K562 (cell line): ENCODE measurements around the gene HELLS. TPM values are rescaled to one million over a fixed set of nuclear protein-coding genes. Genes with fewer than 3 reads are reported as not detected.

Source experiments
- ATAC-seq: fragments of 200-7000 bp; cut with Tn5 transposase; 3 replicates; pipeline ENCODE4 v1.9.1; 2020; ENCODE audit warnings: moderate library complexity
- BruUV-seq: library from RNA; stranded (reverse); fragments of 400-500 nt; replicated peaks from 2 replicates; lab custom pipeline; 2021; lab: Mats Ljungman, UMichigan
- CTCF ChIA-PET: fragments of 300-600 bp; formaldehyde crosslinking; extraction: SDS; loops from one replicate; lab custom pipeline; 2021; ENCODE audit warnings: low intra/inter-chr PET ratio; lab: Yijun Ruan, JAX
- POLR2A ChIA-PET: fragments of 300-600, 350-650 bp; sonication (Branson Sonifier 250); formaldehyde crosslinking; extraction: SDS; loops from one replicate; lab custom pipeline; 2021; ENCODE audit warnings: antibody characterized with exemption, inconsistent platforms; lab: Yijun Ruan, JAX
- DNase-seq, 4 experiments: peaks; one replicate each; pipeline versions ENCODE4 v3.0.0 to v3.0.0-alpha.2; 2011 to 2018; ENCODE audit warnings: low spot score in 3 of 4, mixed read lengths in 3 of 4; ENCODE audit errors: extremely low read depth in 1 of 4
- FAIRE-seq: peaks from 2 replicates; lab custom pipeline; 2011; peaks lifted over from hg19 to GRCh38; lab: Jason Lieb, UNC
- H2AFZ ChIP-seq: 2 replicates; pipeline ENCODE4 v1.6.0; 2011; ENCODE audit warnings: low read depth, low read length, control low read depth, inconsistent platforms
- H3K27ac ChIP-seq: fragments of 200-600 bp; 3 replicates; pipeline ENCODE4 v1.8.0; 2011; ENCODE audit warnings: low read depth, mild to moderate bottlenecking, control low read depth, inconsistent platforms, low read length, moderate library complexity, mixed read lengths; ENCODE audit errors: extremely low read depth
- H3K27me3 ChIP-seq, 2 experiments: fragments of 300-600 bp in 1 of 2; 2 replicates in 1 of 2; 3 replicates in 1 of 2; pipeline versions ENCODE4 v1.6.0 to v1.8.0; 2011; ENCODE audit warnings: inconsistent platforms in 2 of 2, low read length in 2 of 2, mild to moderate bottlenecking in 1 of 2, mixed read lengths in 1 of 2, moderate library complexity in 1 of 2; ENCODE audit not compliant: control insufficient read depth in 2 of 2, insufficient read depth in 2 of 2
- H3K36me3 ChIP-seq: fragments of 300-600 bp; 3 replicates; pipeline ENCODE4 v1.8.0; 2011; ENCODE audit warnings: mild to moderate bottlenecking, low read length, inconsistent platforms; ENCODE audit not compliant: control insufficient read depth, insufficient read depth
- H3K4me1 ChIP-seq, 2 experiments: fragments of 200-600 bp in 1 of 2; replicated peaks in 1 of 2; 2 replicates in 1 of 2; 3 replicates in 1 of 2; pipeline versions ENCODE4 v1.5.1 to v1.8.0; 2011; ENCODE audit warnings: inconsistent platforms in 2 of 2, low read length in 2 of 2, mild to moderate bottlenecking in 1 of 2, mixed read lengths in 1 of 2, moderate library complexity in 1 of 2; ENCODE audit not compliant: control insufficient read depth in 2 of 2, insufficient read depth in 2 of 2
- H3K4me2 ChIP-seq: 2 replicates; pipeline ENCODE4 v1.6.1; 2011; ENCODE audit warnings: low read length, control low read depth, inconsistent platforms, mixed read lengths; ENCODE audit not compliant: insufficient read depth
- H3K4me3 ChIP-seq: fragments of 200-600 bp; sonication (generic), shearing (Covaris generic); 2 replicates; pipeline ENCODE4 v1.5.1; 2016; ENCODE audit warnings: control low read depth, inconsistent platforms
- H3K79me2 ChIP-seq: fragments of 200-600 bp; 3 replicates; pipeline ENCODE4 v1.8.0; 2011; ENCODE audit warnings: low read length, inconsistent platforms; ENCODE audit not compliant: control insufficient read depth, insufficient read depth
- H3K9ac ChIP-seq, 2 experiments: 2 replicates each; pipeline versions ENCODE4 v1.6.0 to v1.6.1; 2011; ENCODE audit warnings: low read depth in 2 of 2, low read length in 2 of 2, control low read depth in 1 of 2, inconsistent platforms in 1 of 2, mild to moderate bottlenecking in 1 of 2, mixed read lengths in 1 of 2; ENCODE audit not compliant: insufficient read depth in 1 of 2
- H3K9me1 ChIP-seq: one replicate; pipeline ENCODE4 v1.6.0; 2011; ENCODE audit warnings: inconsistent platforms, mild to moderate bottlenecking, low read length, moderate library complexity; ENCODE audit not compliant: control insufficient read depth, insufficient read depth
- H3K9me3 ChIP-seq: replicated peaks from 2 replicates; pipeline ENCODE4 v1.5.1; 2011; ENCODE audit warnings: low read depth, low read length, inconsistent platforms; ENCODE audit not compliant: control insufficient read depth, insufficient read depth
- H4K20me1 ChIP-seq: replicated peaks from 2 replicates; pipeline ENCODE4 v1.6.1; 2011; ENCODE audit warnings: low read length, inconsistent platforms, mixed read lengths; ENCODE audit not compliant: control insufficient read depth, insufficient read depth
- FOXJ2 ChIP-seq: fragments of 200-800 bp; sonication (Bioruptor generic); IDR thresholded peaks from 2 replicates; pipeline ENCODE4 v1.6.1; 2016; ENCODE audit warnings: missing genetic modification characterization, missing compliant biosample characterization
- SOX6 ChIP-seq: fragments of 450-650 bp; IDR thresholded peaks from 2 replicates; pipeline ENCODE4 v1.6.1; 2014; ENCODE audit warnings: mild to moderate bottlenecking
- ZNF668 ChIP-seq: fragments of 250-450 bp; sonication (Bioruptor Pico); IDR thresholded peaks from 2 replicates; pipeline ENCODE4 v1.8.0; 2022; ENCODE audit warnings: mild to moderate bottlenecking, inconsistent platforms
- WGBS: fragments of 100-300 bp; shearing (Covaris generic); methylation state at CpG from one replicate; pipeline ENCODE4 v1.1.6; 2016; ENCODE audit warnings: low coverage, mixed read lengths; ENCODE audit not compliant: insufficient coverage; ENCODE audit errors: missing lambda C conversion rate; 5-methylcytosine and 5-hydroxymethylcytosine counted together
- in situ Hi-C: fragments of 300-500 bp; cut with MboI; formaldehyde crosslinking; loops from 4 replicates; pipeline ENCODE4 v1.15.0; 2018; ENCODE audit warnings: inconsistent platforms, mixed read lengths
- intact Hi-C: fragments of 100-400 bp; cut with micrococcal nuclease; formaldehyde crosslinking; loops from 2 replicates; pipeline ENCODE4 v1.14.2; 2022
- polyA plus RNA-seq, 8 experiments: library from polyadenylated mRNA; depleted of rRNA in 4 of 8; stranded (reverse) in 5 of 8; unstranded in 3 of 8; fragments of >200 nt; fragmentation: Nextera tagmentation in 2 of 8; fragmentation: Illumina TruSeq in 1 of 8; extraction: Ambion mirVana in 2 of 8; extraction: Trizol in 1 of 8; gene quantifications; 2 replicates each; pipeline versions ENCODE4 v1.2.1 to v1.2.3, GENCODE V29; 2011 to 2014; ENCODE audit warnings: inconsistent platforms in 1 of 8, missing spikeins in 1 of 8
- total RNA-seq, 7 experiments: library from RNA; depleted of rRNA in 6 of 7; stranded (reverse); fragments of >200 nt in 6 of 7; fragmentation: Illumina TruSeq in 2 of 7; extraction: Trizol in 2 of 7; gene quantifications; 2 replicates each; pipeline versions ENCODE4 v1.2.1 to v1.2.3, GENCODE V29; 2011 to 2021; ENCODE audit warnings: low replicate concordance in 1 of 7
- TF ChIP-seq, protein P1 (sequence below): fragments of 250-450 bp; sonication (Bioruptor Pico); IDR thresholded peaks from 2 replicates; pipeline ENCODE4 v1.8.0; 2021; ENCODE audit warnings: moderate library complexity, mild to moderate bottlenecking, inconsistent platforms

Gene HELLS
- total and polyA plus RNA-seq, 9 of the 15 experiments (the other 6 are each of a cell fraction or from before 2014, with no cell fraction given): 8.8 to 52.1 (median 24.7) TPM

DNA sequence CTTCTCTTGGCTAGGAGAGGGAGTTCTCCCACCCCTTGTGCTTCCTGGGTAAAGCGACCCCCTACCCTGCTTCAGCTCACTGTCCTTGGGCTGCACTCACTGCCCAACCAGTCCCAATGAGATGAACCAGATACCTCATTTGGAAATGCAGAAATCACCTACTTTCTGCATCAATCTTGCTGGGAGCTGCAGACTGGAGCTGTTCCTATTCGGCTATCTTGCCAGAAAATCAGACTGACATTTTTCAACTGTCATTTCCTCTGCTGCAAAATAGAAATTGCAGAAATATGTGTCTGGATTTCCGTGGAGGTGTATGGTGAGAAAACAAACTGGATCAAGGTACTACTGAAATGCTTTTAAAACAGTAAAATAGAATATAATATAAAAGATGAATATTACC, 95.0 kb downstream of the HELLS start:
- no peaks in the 10 kb centered on the region for H4K20me1 ChIP-seq
- no peaks in the 10 kb centered on the region for H3K4me1 ChIP-seq
- H2AFZ ChIP-seq: no peak overlapping the region
- CTCF ChIA-PET: no interaction called here
- H3K9ac ChIP-seq: no peak overlapping the region
- H3K27ac ChIP-seq: no peak overlapping the region
- POLR2A ChIA-PET: no interaction called here
- ATAC-seq (no peak), FAIRE-seq (no peak), DNase-seq (no peak)
- intact Hi-C loops (no loop called here), in situ Hi-C loops (no loop called here)
- no peaks in the 10 kb centered on the region for H3K9me3 ChIP-seq
- H3K36me3 ChIP-seq: no peaks in the 10 kb centered on the region
- no TSS peak for BruUV-seq
- H3K9me1 ChIP-seq: no peaks in the 10 kb centered on the region
- H3K4me2 ChIP-seq: no peak overlapping the region
- TF ChIP-seq FOXJ2 (tag): no peak
- TF ChIP-seq, protein P1, sequence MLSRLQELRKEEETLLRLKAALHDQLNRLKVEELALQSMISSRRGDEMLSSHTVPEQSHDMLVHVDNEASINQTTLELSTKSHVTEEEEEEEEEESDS (CRISPR knock-in tag): no peak
- H3K4me3 ChIP-seq: no peak overlapping the region
- no peaks in the 10 kb centered on the region for H3K79me2 ChIP-seq
- 2% methylated on average over 3 of the region's 3 CpGs for WGBS
- no peaks in the 10 kb centered on the region for H3K27me3 ChIP-seq

- no peak for ATAC-seq
- Histone ChIP-seq H3K36me3 (no peaks in the 10 kb centered on the region), H2AFZ (no peak overlapping the region), H3K4me3 (no peak overlapping the region), H3K27me3 (peaks cover 0 to 4% of the 10 kb centered on the region in 2 experiments; a peak in 1 of 5 replicates), H3K4me2 (no peak overlapping the region), H3K27ac (no peak overlapping the region), H3K9ac (no peak overlapping the region), H3K9me3 (no peaks in the 10 kb centered on the region)
- FAIRE-seq: no peak
- DNase-seq: no peak
- in situ Hi-C loops (no loop called here), intact Hi-C loops (no loop called here)
- POLR2A ChIA-PET: no interaction called here
- BruUV-seq: no TSS peak
- 14% methylated on average over 4 of the region's 4 CpGs for WGBS
- no peak for TF ChIP-seq ZNF668 (CRISPR knock-in tag)
- TF ChIP-seq SOX6: no peak
- TF ChIP-seq, all 486 proteins: peak for 0
- no peaks in the 10 kb centered on the region for H3K79me2 ChIP-seq
- CTCF ChIA-PET: no interaction called here
- H3K9me1 ChIP-seq: no peaks in the 10 kb centered on the region
- H4K20me1 ChIP-seq: no peaks in the 10 kb centered on the region
- no peaks in the 10 kb centered on the region for H3K4me1 ChIP-seq
Observed at GRCh38 chr10:94641480-94641879, 95.9 kb downstream of the HELLS start.
